NCI-H2196 (cell line): ENCODE results near the gene PCSK6.

Experiments
- DNase-seq: peaks from one replicate; lab custom pipeline; 2025; ENCODE audit not compliant: unreplicated experiment; lab: John Stamatoyannopoulos, UW

Gene PCSK6

GRCh38 chr15:101448336-101448735 lies 41.2 kb downstream of the PCSK6 start:
- DNase-seq, result no peak

DNA sequence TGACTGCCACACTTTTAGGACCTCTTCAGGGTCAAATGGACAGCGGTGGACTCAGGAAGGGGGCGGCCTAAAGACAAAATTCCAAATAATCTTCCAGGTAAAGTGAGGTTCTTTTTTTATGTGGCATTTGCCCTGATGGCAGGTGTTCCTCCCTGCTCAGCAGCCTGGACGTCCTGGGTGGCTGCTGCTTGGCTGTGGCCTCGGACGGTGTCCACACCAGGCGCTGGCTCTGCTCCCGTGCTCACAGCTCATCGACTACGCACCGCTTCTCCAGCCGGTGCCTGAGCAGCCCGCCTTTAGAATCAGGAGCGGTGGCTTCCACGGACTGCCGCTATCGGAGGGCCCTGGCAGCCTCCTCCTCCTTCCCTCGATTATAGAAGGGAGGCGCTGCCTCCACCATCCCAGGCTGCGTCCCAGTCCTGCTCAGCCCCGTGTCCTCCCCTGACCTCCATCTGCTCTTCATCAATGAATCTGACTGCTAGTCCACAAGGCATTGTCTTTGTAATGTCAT lies 41.9 kb downstream of the PCSK6 start:
- DNase-seq, result no peak

- DNase-seq, result no peak
These were observed 42.4 kb downstream of the PCSK6 start for GRCh38 chr15:101447168-101447533.

DNA sequence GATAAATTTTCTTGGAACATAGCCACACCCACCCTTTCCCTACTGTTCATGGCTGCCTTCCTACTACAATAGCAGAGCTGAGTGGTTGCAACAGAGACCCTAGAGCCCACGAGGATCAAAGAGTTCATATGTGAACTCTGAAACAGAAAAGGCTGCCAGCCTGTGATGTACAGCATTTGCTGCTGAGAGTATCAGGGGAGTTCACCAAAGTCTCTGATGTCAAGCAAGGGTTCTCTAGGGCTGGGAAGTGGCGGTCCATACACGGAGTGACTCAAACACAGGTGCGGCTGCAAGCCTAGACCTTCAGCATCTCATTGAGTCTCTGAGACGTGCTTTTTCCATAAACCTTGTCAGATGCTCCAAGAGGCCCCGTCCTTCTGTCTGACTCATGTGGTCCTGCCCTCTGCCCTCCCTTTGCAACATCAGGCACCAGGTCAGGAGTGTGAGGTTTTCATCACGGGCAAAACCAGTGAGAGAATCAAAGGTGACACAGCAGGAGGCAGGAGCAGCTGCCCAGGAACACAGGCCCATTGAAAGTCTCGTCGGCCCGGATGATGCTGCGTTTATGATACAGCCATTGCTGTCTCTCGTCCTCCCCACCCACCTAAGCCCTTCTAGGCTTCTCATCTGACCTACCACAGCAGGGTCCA lies 42.9 kb downstream of the PCSK6 start:
- no peak for DNase-seq

- DNase-seq, result no peak
These were observed 43.7 kb downstream of the PCSK6 start for GRCh38 chr15:101445562-101446517.

GRCh38 chr15:101444807-101445508 lies 44.5 kb downstream of the PCSK6 start:
- DNase-seq, result no peak

DNA sequence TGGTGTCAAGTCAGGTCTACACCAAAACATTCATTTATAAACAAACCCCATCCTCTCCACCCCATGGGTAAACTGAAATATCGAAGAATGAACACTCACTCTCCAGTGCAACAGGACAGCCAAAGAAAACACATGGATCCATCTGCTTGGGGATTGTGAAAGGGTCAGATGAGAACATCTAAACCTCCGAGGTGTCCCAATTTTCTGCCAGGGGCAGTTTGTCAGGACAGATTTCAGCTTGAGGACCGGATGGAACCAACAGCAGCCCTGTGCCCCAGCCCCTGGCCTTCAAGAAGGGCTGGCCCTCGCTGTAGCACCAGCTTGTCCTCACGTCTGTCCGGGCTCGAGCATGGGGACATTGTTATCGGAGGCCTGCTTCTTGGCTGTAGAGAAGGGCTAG lies 45.5 kb downstream of the PCSK6 start:
- no peak for DNase-seq

DNA sequence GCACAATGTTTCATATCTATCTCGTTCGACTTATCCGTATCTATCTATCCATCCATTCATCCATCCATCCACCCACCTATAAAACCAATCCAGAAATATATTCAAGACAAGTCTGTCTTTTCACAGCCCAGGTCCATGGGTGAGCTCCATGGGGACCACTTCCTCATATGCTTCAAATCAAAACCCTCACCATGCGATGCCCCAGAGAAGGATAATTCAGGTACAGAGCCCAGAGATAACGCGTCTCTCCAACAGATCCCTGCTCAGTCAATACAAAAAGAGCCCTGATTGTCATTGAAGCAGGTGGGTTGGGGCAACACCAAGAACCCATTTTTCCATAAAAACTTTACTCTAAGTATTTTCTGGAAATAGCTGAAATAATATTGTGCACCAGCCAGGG lies 47.2 kb downstream of the PCSK6 start:
- no peak for DNase-seq

DNA sequence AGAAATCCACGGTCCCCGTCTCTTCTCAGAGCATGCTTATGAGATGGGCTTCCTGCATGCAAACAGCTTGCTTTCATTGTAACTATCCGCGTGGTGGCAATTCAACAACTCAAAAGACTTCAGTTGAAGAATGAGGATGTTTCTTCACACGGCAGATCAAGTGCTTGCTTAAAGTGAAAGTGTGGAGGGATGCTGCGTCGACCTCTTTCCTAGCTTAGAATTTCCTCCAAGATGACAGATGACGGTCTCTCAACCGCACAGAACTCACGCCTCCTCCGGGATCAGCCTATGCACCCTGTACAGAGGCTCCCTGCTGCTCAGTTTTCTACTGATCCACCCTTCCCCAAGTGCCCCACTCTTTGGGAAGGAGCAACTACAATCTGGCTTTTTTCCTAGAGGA lies 47.8 kb downstream of the PCSK6 start:
- DNase-seq, result no peak

DNA sequence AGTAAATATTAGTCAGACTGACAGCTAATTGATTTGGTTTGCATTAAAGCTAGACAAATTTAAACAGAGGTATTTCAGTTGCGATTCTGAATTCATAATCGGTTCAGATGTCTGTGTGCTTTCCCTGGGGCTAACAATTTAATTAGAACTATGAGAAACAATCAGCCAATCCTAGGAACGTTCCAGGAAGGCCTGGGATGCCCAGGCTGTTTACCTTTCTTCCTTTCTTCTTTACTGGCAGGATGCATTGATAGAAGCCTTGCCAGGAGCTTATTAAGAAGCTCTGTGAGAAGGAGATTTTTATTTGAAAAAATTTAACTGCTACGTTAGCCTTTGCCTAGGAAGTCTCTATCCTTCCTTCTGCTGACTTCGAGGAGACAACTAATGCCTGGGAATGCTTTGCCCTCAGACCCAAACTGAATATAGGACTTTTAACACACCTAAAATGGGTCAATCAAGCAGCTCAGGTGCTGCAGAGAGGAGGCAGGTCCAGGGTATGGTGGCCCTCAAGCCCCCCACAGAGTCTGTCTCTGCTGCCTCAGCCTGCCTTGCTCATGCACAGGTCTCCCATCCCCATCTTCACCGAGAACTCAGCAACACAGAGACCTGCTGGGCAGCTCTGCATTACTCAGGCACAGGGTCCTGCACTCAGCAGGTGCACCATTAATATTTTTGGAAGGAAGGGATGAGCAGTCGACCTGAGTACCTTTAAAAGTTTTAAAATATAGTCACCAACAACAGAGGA lies 48.5 kb downstream of the PCSK6 start:
- DNase-seq, result no peak

- DNase-seq, result no peak
These were observed 49.6 kb downstream of the PCSK6 start for GRCh38 chr15:101439920-101440319.

DNA sequence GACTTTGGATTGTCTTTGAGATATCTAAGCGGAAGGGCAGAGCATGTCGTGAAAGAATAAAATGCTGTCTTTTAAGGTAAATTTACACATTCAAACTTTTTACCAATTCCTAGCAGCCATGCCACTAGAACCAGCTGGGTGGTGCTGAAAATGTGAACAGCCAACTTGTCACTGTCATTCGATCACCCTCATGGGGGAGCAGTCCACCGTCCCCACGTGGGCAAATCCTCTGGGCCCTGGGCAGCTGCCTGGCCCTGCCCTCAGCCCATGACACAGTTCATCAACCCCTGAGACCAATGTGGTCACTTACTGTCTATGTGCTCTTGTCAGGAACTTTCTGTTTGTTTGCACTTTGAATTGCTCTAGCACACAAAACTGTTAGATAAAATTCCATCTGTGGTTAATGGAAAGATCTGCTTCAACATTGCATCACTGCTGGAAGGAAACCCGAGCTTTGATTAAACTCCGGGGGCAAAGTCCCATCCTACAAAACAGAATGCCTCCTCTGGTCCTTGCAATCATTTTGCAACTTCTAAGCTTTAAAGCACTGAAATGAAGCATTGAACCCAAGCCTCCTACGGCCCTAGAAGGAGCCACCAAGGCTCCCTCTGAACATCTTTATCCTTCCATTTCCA lies 50.1 kb downstream of the PCSK6 start:
- DNase-seq, result no peak

DNA sequence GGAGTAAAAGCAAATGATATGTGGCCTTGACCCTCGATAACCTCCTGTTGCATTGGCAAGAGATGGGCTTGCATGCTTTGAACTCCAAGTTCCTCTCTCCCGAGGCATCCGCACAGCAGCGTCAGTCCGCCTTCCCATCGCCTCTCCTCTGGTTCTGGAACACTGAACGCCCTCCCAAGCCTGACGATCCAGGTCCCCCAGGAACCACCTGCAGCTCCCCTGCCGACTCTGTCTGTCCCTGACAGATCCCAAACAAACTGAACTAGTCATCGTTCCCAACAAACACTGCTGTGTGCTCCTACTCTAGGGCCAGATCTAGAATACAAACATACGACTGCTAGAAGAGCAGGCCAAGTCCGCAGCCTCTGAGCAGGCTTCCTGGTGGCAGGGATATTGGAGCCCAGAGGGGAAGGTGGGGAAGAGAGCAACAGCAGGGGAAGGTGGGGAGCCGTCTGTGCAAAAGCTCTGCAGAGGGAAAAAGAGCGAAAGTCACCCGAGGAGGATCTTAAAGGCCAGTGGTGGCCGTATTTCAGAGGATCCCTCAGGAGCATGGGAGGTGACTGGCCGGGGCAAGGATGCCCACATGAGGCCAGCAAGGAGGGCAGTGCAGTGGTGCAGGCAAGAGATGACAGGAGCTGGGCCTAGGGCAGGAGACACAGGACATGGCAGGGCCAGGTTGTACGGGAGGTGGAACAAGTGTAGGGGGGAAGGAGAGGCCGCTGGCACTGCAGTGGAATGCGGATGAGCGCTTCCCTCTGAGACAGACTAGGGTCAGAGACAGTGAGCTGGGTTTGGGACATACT lies 50.8 kb downstream of the PCSK6 start:
- no peak for DNase-seq

DNA sequence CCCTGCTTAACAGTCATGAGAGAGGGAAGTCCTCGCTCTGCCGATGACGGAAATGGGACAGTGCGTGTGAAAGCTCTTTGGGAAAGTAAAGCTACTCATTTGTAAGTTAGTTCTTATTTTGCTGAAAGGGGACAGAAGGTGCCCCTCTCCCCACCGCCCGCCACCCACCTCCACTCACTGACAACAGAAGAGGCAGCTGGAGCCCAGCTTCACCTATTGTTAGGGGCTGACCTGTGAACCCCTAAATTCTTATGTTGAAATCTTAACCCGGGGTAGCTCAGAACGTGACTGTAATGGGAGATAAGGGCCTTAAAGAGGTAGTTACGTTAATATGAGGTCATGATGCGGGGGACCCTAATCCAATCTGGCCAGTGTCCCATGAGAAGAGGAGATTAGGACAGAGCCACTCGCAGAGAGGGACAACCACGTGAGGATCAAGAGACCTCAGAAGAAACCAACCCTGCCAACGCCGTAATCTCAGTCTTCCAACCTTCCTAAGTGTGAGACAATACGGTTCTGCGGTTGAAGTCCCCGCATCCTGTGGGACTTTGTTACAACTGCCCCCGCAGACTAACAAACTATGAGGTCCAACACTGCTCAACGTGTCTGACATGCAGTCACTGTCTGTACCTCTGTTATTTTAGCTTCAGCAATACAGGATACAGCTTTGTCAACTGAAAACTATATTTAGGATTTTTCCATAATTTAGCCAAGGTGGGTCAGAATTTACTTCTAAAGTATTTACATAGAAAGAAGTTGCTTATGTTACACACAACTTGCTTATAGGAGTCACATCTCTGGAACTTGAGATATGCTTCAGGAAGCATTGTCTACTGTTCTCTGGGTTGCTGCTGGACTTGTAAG lies 51.7 kb downstream of the PCSK6 start:
- no peak for DNase-seq

DNA sequence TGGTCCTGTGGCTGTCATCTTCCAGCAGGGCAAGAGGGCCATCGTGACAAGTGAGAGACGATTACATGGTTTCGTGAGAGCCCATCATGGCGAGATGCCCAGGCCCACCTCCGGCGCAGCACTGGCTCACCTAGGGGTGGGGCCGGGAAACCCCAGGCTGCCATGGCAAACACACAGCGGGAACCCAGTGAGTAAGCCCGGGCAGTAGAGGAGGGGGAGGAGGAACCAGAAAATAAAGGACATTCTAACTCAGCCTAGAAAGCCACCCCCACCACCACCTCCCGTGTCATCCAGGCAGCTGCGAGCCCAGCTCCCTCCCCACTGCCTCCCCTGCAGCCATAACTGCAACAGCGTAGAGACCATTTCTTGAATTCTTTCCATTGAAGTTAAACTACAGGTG lies 52.3 kb downstream of the PCSK6 start:
- no peak for DNase-seq

DNA sequence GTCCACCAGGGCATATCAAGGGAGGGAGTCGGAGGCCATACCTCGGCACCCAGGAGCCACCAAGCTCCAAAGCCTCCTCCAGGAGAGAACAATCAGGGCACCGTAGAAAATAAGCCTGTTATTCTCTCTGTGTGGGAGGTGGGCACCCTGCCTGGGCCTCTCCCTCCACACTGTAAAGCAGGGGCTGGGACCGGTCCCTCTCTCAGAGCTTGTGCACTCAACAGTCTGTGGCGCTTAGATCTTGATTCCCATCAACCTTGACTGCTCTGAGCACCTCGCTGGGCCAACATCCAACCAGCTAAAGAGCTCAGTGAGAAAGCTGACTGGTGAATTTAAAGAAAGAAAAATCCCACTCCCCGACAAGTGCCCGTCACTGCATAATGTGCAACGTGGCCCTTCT lies 53.0 kb downstream of the PCSK6 start:
- no peak for DNase-seq

- DNase-seq, result no peak
These were observed 53.7 kb downstream of the PCSK6 start for GRCh38 chr15:101435761-101436160.

GRCh38 chr15:101434032-101434920 lies 55.2 kb downstream of the PCSK6 start:
- no peak for DNase-seq
